ENCODE data around the gene MVB12B.
A peak's percentile ranks its signal among the peaks of the same experiment; 100 is the strongest.

The MVB12B gene

GRCh38 chr9:126307322-126308061, 19.1 kb upstream of the MVB12B start:
- H3K9me3 ChIP-seq (replicated peaks in 1 of 2; ENCODE audit: control insufficient read depth in 2 of 2, insufficient read depth in 1 of 2, low read depth in 1 of 2, low read length in 2 of 2), result no peaks in the 10 kb centered on the region
- no peak overlapping the region for H3K4me3 ChIP-seq (ENCODE audit: low read length in 2 of 2)
- H3K27ac ChIP-seq (replicated peaks; ENCODE audit: low read length), result no peak overlapping the region
- H3K36me3 ChIP-seq (replicated peaks in 1 of 2; ENCODE audit: control insufficient read depth in 2 of 2, insufficient read depth in 2 of 2, low read length in 2 of 2), result no peaks in the 10 kb centered on the region
- H2AK5ac ChIP-seq (ENCODE audit: low read depth, low read length), result no peak overlapping the region
- DNase-seq (ENCODE audit: low spot score), result no peak
- peak overlapping the region; percentile 85 for H2AFZ ChIP-seq (ENCODE audit: low read length)
- no peak overlapping the region for H3K18ac ChIP-seq (ENCODE audit: low read length)
- no peaks in the 10 kb centered on the region for H3K79me1 ChIP-seq (ENCODE audit: low read depth, low read length)
- no peak overlapping the region for H2BK15ac ChIP-seq (ENCODE audit: low read length)
- no peak overlapping the region for H4K8ac ChIP-seq (ENCODE audit: low read depth, low read length)
- no peak overlapping the region for H3K9ac ChIP-seq (ENCODE audit: low read depth, low read length, poor library complexity)
- H3K4ac ChIP-seq (ENCODE audit: low read length), result no peak overlapping the region
- no peak overlapping the region for H3K4me2 ChIP-seq (ENCODE audit: insufficient read depth, low read length, poor library complexity, severe bottlenecking)
- peaks cover 3 to 9% of the 10 kb centered on the region in 2 donors for H3K4me1 ChIP-seq (ENCODE audit: control insufficient read depth in 2 of 2, insufficient read depth in 1 of 2, low read depth in 1 of 2, low read length in 2 of 2)
- H2BK5ac ChIP-seq (ENCODE audit: low read length), result no peak overlapping the region
- H3K23ac ChIP-seq (ENCODE audit: low read depth, low read length, poor library complexity), result no peak overlapping the region
- H4K91ac ChIP-seq (ENCODE audit: low read depth, low read length, poor library complexity), result no peak overlapping the region
- H2BK12ac ChIP-seq (ENCODE audit: low read length), result no peak overlapping the region
- WGBS, 2 donors (ENCODE audit: extremely low coverage in 2 of 2, insufficient read length in 2 of 2, insufficient replicate concordance in 1 of 2), result no CpG with 5 or more reads among the region's 15 CpGs
- H3K27me3 ChIP-seq (ENCODE audit: control insufficient read depth in 3 of 3, insufficient read depth in 3 of 3, low read depth in 1 of 3, low read length in 3 of 3), result peaks cover 0 to 5% (median 0%) of the 10 kb centered on the region in 3 experiments
- no peak overlapping the region for H2BK120ac ChIP-seq (ENCODE audit: low read depth, low read length)
- no peak overlapping the region for H3K14ac ChIP-seq (ENCODE audit: low read length)

- no peak overlapping the region for H2BK12ac ChIP-seq (ENCODE audit: low read length)
- no peak for DNase-seq (ENCODE audit: low spot score)
- no peak overlapping the region for H3K27ac ChIP-seq (replicated peaks; ENCODE audit: low read length)
- no peak overlapping the region for H4K8ac ChIP-seq (ENCODE audit: low read depth, low read length)
- no peak overlapping the region for H2AK5ac ChIP-seq (ENCODE audit: low read depth, low read length)
- peaks cover 3 to 9% of the 10 kb centered on the region in 2 donors for H3K4me1 ChIP-seq (ENCODE audit: control insufficient read depth in 2 of 2, insufficient read depth in 1 of 2, low read depth in 1 of 2, low read length in 2 of 2)
- no peak overlapping the region for H3K4me2 ChIP-seq (ENCODE audit: insufficient read depth, low read length, poor library complexity, severe bottlenecking)
- no peak overlapping the region for H4K91ac ChIP-seq (ENCODE audit: low read depth, low read length, poor library complexity)
- no peak overlapping the region for H2BK120ac ChIP-seq (ENCODE audit: low read depth, low read length)
- H3K18ac ChIP-seq (ENCODE audit: low read length), result no peak overlapping the region
- H3K14ac ChIP-seq (ENCODE audit: low read length), result no peak overlapping the region
- H2BK15ac ChIP-seq (ENCODE audit: low read length), result no peak overlapping the region
- no peak overlapping the region for H3K23ac ChIP-seq (ENCODE audit: low read depth, low read length, poor library complexity)
- H2BK5ac ChIP-seq (ENCODE audit: low read length), result no peak overlapping the region
- peaks cover 0 to 3% (median 0%) of the 10 kb centered on the region in 3 experiments for H3K27me3 ChIP-seq (ENCODE audit: control insufficient read depth in 3 of 3, insufficient read depth in 3 of 3, low read depth in 1 of 3, low read length in 3 of 3)
- no peak overlapping the region for H2AFZ ChIP-seq (ENCODE audit: low read length)
- WGBS, 2 donors (ENCODE audit: extremely low coverage in 2 of 2, insufficient read length in 2 of 2, insufficient replicate concordance in 1 of 2), result no CpG with 5 or more reads among the region's 8 CpGs
- H3K4me3 ChIP-seq (ENCODE audit: low read length in 2 of 2), result no peak overlapping the region
- H3K9ac ChIP-seq (ENCODE audit: low read depth, low read length, poor library complexity), result no peak overlapping the region
- no peaks in the 10 kb centered on the region for H3K79me1 ChIP-seq (ENCODE audit: low read depth, low read length)
- H3K36me3 ChIP-seq (replicated peaks in 1 of 2; ENCODE audit: control insufficient read depth in 2 of 2, insufficient read depth in 2 of 2, low read length in 2 of 2), result no peaks in the 10 kb centered on the region
- H3K4ac ChIP-seq (ENCODE audit: low read length), result no peak overlapping the region
- H3K9me3 ChIP-seq (replicated peaks in 1 of 2; ENCODE audit: control insufficient read depth in 2 of 2, insufficient read depth in 1 of 2, low read depth in 1 of 2, low read length in 2 of 2), result no peaks in the 10 kb centered on the region
Measured at GRCh38 chr9:126309427-126310189, 17.0 kb upstream of the MVB12B start.

GRCh38 chr9:126312584-126313551, 13.8 kb upstream of the MVB12B start:
- Histone ChIP-seq H3K18ac (ENCODE audit: low read length) (no peak overlapping the region), H3K14ac (ENCODE audit: low read length) (no peak overlapping the region), H3K9ac (ENCODE audit: low read depth, low read length, poor library complexity) (no peak overlapping the region), H3K79me1 (ENCODE audit: low read depth, low read length) (no peaks in the 10 kb centered on the region), H3K4me2 (ENCODE audit: insufficient read depth, low read length, poor library complexity, severe bottlenecking) (no peak overlapping the region), H2BK12ac (ENCODE audit: low read length) (no peak overlapping the region), H3K4me1 (ENCODE audit: control insufficient read depth in 2 of 2, insufficient read depth in 1 of 2, low read depth in 1 of 2, low read length in 2 of 2) (peaks cover 3% of the 10 kb centered on the region in 2 donors), H3K27me3 (ENCODE audit: control insufficient read depth in 3 of 3, insufficient read depth in 3 of 3, low read depth in 1 of 3, low read length in 3 of 3) (peaks cover 0 to 3% (median 0%) of the 10 kb centered on the region in 3 experiments), H3K4me3 (ENCODE audit: low read length in 2 of 2) (no peak overlapping the region), H3K36me3 (replicated peaks in 1 of 2; ENCODE audit: control insufficient read depth in 2 of 2, insufficient read depth in 2 of 2, low read length in 2 of 2) (no peaks in the 10 kb centered on the region), H2AFZ (ENCODE audit: low read length) (no peak overlapping the region), H4K8ac (ENCODE audit: low read depth, low read length) (no peak overlapping the region), H4K91ac (ENCODE audit: low read depth, low read length, poor library complexity) (no peak overlapping the region), H3K23ac (ENCODE audit: low read depth, low read length, poor library complexity) (no peak overlapping the region), H3K9me3 (replicated peaks in 1 of 2; ENCODE audit: control insufficient read depth in 2 of 2, insufficient read depth in 1 of 2, low read depth in 1 of 2, low read length in 2 of 2) (no peaks in the 10 kb centered on the region), H3K27ac (replicated peaks; ENCODE audit: low read length) (no peak overlapping the region), H2BK15ac (ENCODE audit: low read length) (no peak overlapping the region), H2BK120ac (ENCODE audit: low read depth, low read length) (no peak overlapping the region), H2BK5ac (ENCODE audit: low read length) (no peak overlapping the region), H2AK5ac (ENCODE audit: low read depth, low read length) (no peak overlapping the region), H3K4ac (ENCODE audit: low read length) (no peak overlapping the region)
- no peak for DNase-seq (ENCODE audit: low spot score)
- WGBS, 2 donors (ENCODE audit: extremely low coverage in 2 of 2, insufficient read length in 2 of 2, insufficient replicate concordance in 1 of 2), result no CpG with 5 or more reads among the region's 5 CpGs

Measured in neuronal stem cell (in vitro differentiated cells).